ENCODE data around the gene RBM33. TPM values are rescaled to one million over a fixed set of nuclear protein-coding genes. Genes with fewer than 3 reads are reported as not detected.

The RBM33 gene
- total and polyA plus RNA-seq, 2 of the 4 experiments (the other 2 are of a cell fraction): 7.3 to 10.8 TPM

DNA sequence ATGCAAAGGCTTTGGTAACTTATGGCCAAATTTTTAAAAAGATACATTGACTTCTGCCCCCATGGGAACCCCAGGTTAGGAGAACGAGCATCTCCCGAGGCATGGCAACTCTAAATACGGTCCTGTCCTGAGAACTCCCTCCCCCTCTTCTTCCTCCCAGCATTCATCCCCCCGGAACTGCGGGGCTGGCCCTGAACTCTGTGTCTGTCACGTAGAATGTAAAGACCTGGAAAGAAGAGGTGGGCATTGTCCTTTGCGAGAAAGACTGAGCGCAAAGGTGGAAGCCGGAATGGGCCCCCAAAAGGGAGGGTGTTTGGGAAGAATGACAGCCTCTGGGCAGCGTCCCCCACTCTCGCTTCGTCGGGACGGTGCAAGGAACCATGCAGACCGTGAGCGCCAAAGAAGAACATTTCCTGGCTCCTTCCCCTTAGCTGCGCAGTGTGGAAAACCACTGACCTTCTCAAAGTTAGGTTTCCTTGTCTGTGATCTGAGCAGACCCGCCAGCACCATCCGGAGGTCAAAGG is 146.8 kb downstream of the RBM33 start:
- TF ChIP-seq, protein P1, sequence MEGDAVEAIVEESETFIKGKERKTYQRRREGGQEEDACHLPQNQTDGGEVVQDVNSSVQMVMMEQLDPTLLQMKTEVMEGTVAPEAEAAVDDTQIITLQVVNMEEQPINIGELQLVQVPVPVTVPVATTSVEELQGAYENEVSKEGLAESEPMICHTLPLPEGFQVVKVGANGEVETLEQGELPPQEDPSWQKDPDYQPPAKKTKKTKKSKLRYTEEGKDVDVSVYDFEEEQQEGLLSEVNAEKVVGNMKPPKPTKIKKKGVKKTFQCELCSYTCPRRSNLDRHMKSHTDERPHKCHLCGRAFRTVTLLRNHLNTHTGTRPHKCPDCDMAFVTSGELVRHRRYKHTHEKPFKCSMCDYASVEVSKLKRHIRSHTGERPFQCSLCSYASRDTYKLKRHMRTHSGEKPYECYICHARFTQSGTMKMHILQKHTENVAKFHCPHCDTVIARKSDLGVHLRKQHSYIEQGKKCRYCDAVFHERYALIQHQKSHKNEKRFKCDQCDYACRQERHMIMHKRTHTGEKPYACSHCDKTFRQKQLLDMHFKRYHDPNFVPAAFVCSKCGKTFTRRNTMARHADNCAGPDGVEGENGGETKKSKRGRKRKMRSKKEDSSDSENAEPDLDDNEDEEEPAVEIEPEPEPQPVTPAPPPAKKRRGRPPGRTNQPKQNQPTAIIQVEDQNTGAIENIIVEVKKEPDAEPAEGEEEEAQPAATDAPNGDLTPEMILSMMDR (conservative IDR thresholded peaks at IDR 0.05; ENCODE audit: low read depth, low read length): no peak
- TF ChIP-seq MAZ (IDR thresholded peaks at IDR 0.05; ENCODE audit: borderline replicate concordance, low read depth, low read length): no peak
- TF ChIP-seq, protein P2, sequence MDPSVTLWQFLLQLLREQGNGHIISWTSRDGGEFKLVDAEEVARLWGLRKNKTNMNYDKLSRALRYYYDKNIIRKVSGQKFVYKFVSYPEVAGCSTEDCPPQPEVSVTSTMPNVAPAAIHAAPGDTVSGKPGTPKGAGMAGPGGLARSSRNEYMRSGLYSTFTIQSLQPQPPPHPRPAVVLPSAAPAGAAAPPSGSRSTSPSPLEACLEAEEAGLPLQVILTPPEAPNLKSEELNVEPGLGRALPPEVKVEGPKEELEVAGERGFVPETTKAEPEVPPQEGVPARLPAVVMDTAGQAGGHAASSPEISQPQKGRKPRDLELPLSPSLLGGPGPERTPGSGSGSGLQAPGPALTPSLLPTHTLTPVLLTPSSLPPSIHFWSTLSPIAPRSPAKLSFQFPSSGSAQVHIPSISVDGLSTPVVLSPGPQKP (IDR thresholded peaks at IDR 0.05; ENCODE audit: borderline replicate concordance, low read depth, low read length): no peak
- no peak for TF ChIP-seq RCOR1 (IDR thresholded peaks at IDR 0.05; ENCODE audit: insufficient replicate concordance, low read length)
- TF ChIP-seq FOS (IDR thresholded peaks at IDR 0.05; ENCODE audit: low read depth, low read length): no peak
- TF ChIP-seq, protein P3, sequence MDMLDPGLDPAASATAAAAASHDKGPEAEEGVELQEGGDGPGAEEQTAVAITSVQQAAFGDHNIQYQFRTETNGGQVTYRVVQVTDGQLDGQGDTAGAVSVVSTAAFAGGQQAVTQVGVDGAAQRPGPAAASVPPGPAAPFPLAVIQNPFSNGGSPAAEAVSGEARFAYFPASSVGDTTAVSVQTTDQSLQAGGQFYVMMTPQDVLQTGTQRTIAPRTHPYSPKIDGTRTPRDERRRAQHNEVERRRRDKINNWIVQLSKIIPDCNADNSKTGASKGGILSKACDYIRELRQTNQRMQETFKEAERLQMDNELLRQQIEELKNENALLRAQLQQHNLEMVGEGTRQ (IDR thresholded peaks at IDR 0.05; ENCODE audit: low read depth, low read length): no peak
- TF ChIP-seq RFX5 (IDR thresholded peaks at IDR 0.05; ENCODE audit: low read depth, low read length): no peak
- no peak for TF ChIP-seq MAFK (IDR thresholded peaks at IDR 0.05; ENCODE audit: low read depth, low read length)
- no peak for TF ChIP-seq BHLHE40 (IDR thresholded peaks at IDR 0.05; ENCODE audit: low read depth, low read length)
- TF ChIP-seq CHD1 (IDR thresholded peaks at IDR 0.05; ENCODE audit: low read depth, low read length): no peak
- TF ChIP-seq RAD21 (IDR thresholded peaks at IDR 0.05; ENCODE audit: low read length): no peak
- TF ChIP-seq POLR2A (IDR thresholded peaks at IDR 0.05; ENCODE audit: low read depth, low read length): no peak
- no peaks in the 10 kb centered on the region for H4K20me1 ChIP-seq (ENCODE audit: insufficient read depth, low read length)
- H3K18ac ChIP-seq (ENCODE audit: low read depth, low read length): no peak overlapping the region
- ChIA-PET CTCF (no interaction called here), POLR2A (ENCODE audit: unreplicated experiment) (no interaction called here)
- in situ Hi-C loops (cut with MboI; ENCODE audit: low sequenced_read_pairs): no loop called here
- no peak overlapping the region for H3K4me2 ChIP-seq (ENCODE audit: low read depth, low read length)
- peaks cover 10% of the 10 kb centered on the region for H3K27me3 ChIP-seq (ENCODE audit: control insufficient read depth, insufficient read depth, low read length)
- no peak overlapping the region for H3K4ac ChIP-seq (ENCODE audit: low read depth, low read length)
- H2AK5ac ChIP-seq (ENCODE audit: low read depth, low read length): no peak overlapping the region
- H3K9me1 ChIP-seq (ENCODE audit: insufficient read depth, low read length): peaks cover 4% of the 10 kb centered on the region; the same call in 1 of the 2 replicates
- intact Hi-C loops (cut with micrococcal nuclease): loop anchor here (10.0 kb wide), 1 partner anchor 1344 kb away; the partner anchor contains the start of gene UBE3C
- no peak overlapping the region for H3K9ac ChIP-seq (ENCODE audit: low read depth, low read length)
- ATAC-seq (ENCODE audit: low read depth) (no peak), DNase-seq (no peak)
- H3K36me3 ChIP-seq (ENCODE audit: control insufficient read depth, insufficient read depth, low read length): no peaks in the 10 kb centered on the region
- no peak overlapping the region for H3K23ac ChIP-seq (ENCODE audit: low read depth, low read length)
- H2BK20ac ChIP-seq (ENCODE audit: low read depth, low read length): no peak overlapping the region
- WGBS, 2 experiments (ENCODE audit: extremely low coverage in 2 of 2, insufficient read length in 1 of 2): 89% methylated on average over 7 of the region's 19 CpGs; no CpG with 5 or more reads in 1 of the 2 experiments
- H3K9me3 ChIP-seq (ENCODE audit: control insufficient read depth, insufficient read depth, low read length): no peaks in the 10 kb centered on the region
- no peak overlapping the region for H4K5ac ChIP-seq (ENCODE audit: low read depth, low read length)
- dilution Hi-C loops (cut with HindIII; ENCODE audit: low sequenced_read_pairs, unreplicated experiment): no loop called here
- H2BK5ac ChIP-seq (ENCODE audit: low read depth, low read length, poor library complexity, severe bottlenecking): no peak overlapping the region
- no peak overlapping the region for H4K8ac ChIP-seq (ENCODE audit: low read depth in 2 of 2, low read length in 2 of 2)
- no peak overlapping the region for H2BK15ac ChIP-seq (ENCODE audit: low read depth, low read length)
- H3K4me1 ChIP-seq (ENCODE audit: control insufficient read depth, insufficient read depth, low read length): no peaks in the 10 kb centered on the region
- no peak overlapping the region for H3K14ac ChIP-seq (replicated peaks; ENCODE audit: low read depth, low read length)
- no peak overlapping the region for H2BK120ac ChIP-seq (ENCODE audit: low read depth, low read length)
- H3K4me3 ChIP-seq (ENCODE audit: insufficient read depth, low read depth, low read length): no peak overlapping the region
- BruUV-seq (replicated peaks): no TSS peak
- H3K56ac ChIP-seq (ENCODE audit: extremely low read depth, insufficient read depth, low read length): no peak overlapping the region
- no peaks in the 10 kb centered on the region for H3K79me1 ChIP-seq (ENCODE audit: low read depth in 1 of 2, low read length in 2 of 2)
- H3K27ac ChIP-seq (ENCODE audit: insufficient read depth, low read length): no peak overlapping the region
- no peak overlapping the region for H2AK9ac ChIP-seq (replicated peaks; ENCODE audit: low read depth, low read length, poor library complexity)
- no peak overlapping the region for H4K91ac ChIP-seq (ENCODE audit: insufficient read depth, low read depth, low read length)
- no peak overlapping the region for H2AFZ ChIP-seq (replicated peaks; ENCODE audit: low read length, poor library complexity)
